PC-9 (cell line): Measurements from ENCODE around the gene DBF4B. TPM values are rescaled to one million over a fixed set of nuclear protein-coding genes. Genes with fewer than 3 reads are reported as not detected.
A peak's percentile ranks its signal among the peaks of the same experiment; 100 is the strongest.
"Not testable (repeated sequence)": the region's sequence is repeated elsewhere in the genome, so short reads cannot be mapped to it uniquely, and the experiment has no call there.

Source experiments
- BruUV-seq: library from RNA; stranded (reverse); fragments of 400-500 nt; replicated peaks from 2 replicates; lab custom pipeline; 2021; lab: Mats Ljungman, UMichigan
- CTCF ChIA-PET: fragments of 300-600 bp; sonication (Branson Sonifier 250); formaldehyde crosslinking; loops from one replicate; lab custom pipeline; 2022; ENCODE audit warnings: antibody characterized with exemption; lab: Charles Lee
- POLR2A ChIA-PET: fragments of 300-600 bp; sonication (Branson Sonifier 250); formaldehyde crosslinking; loops from one replicate; lab custom pipeline; 2022; ENCODE audit warnings: antibody characterized with exemption; ENCODE audit not compliant: unreplicated experiment; lab: Charles Lee
- DNase-seq, 2 experiments: peaks; one replicate each; pipeline versions ENCODE4 v3.0.0 to v3.0.0-alpha.2; 2015 to 2022; ENCODE audit warnings: mixed read lengths in 1 of 2
- H2AFZ ChIP-seq: fragments of 200-600 bp; sonication (generic); 2 replicates; pipeline ENCODE4 v1.8.1; 2017; ENCODE audit warnings: antibody characterized with exemption
- H3F3A ChIP-seq: fragments of 200-600 bp; sonication (generic); 2 replicates; pipeline ENCODE4 v1.8.1; 2017; ENCODE audit warnings: antibody characterized with exemption, mild to moderate bottlenecking, low read depth; ENCODE audit not compliant: insufficient read depth
- H3K27ac ChIP-seq: fragments of 200-600 bp; sonication (generic); 2 replicates; pipeline ENCODE4 v1.6.1; 2016; ENCODE audit warnings: mixed run types
- H3K27me3 ChIP-seq: fragments of 200-600 bp; sonication (generic); 2 replicates; pipeline ENCODE4 v1.6.1; 2016; ENCODE audit warnings: low read depth, mixed run types; ENCODE audit not compliant: insufficient read depth
- H3K36me3 ChIP-seq: fragments of 200-600 bp; sonication (generic); 2 replicates; pipeline ENCODE4 v1.6.1; 2016; ENCODE audit warnings: low read depth, mixed run types
- H3K4me1 ChIP-seq: fragments of 200-600 bp; sonication (generic); replicated peaks from 2 replicates; pipeline ENCODE4 v1.6.1; 2016; ENCODE audit warnings: mixed run types; ENCODE audit not compliant: insufficient read depth
- H3K4me2 ChIP-seq: fragments of 200-600 bp; sonication (generic); 2 replicates; pipeline ENCODE4 v1.6.1; 2017; ENCODE audit warnings: mixed run types
- H3K4me3 ChIP-seq: fragments of 200-600 bp; sonication (generic); 2 replicates; pipeline ENCODE4 v1.6.1; 2016; ENCODE audit warnings: mixed run types
- H3K79me2 ChIP-seq: fragments of 200-600 bp; sonication (generic); 2 replicates; pipeline ENCODE4 v1.6.1; 2017; ENCODE audit warnings: low read depth, mixed run types
- H3K9me2 ChIP-seq: fragments of 200-600 bp; sonication (generic); 2 replicates; pipeline ENCODE4 v1.8.1; 2017; ENCODE audit warnings: mild to moderate bottlenecking; ENCODE audit not compliant: insufficient read depth
- H3K9me3 ChIP-seq: fragments of 200-600 bp; sonication (generic); 2 replicates; pipeline ENCODE4 v1.8.1; 2016; ENCODE audit warnings: low read depth; ENCODE audit not compliant: insufficient read depth
- H4K20me1 ChIP-seq: fragments of 200-600 bp; sonication (generic); 2 replicates; pipeline ENCODE4 v1.8.1; 2017; ENCODE audit not compliant: insufficient read depth
- CTCF ChIP-seq: fragments of 200-600 bp; sonication (generic); conservative IDR thresholded peaks from 2 replicates; pipeline ENCODE4 v1.6.1; 2017; ENCODE audit warnings: mixed run types, antibody characterized with exemption, mild to moderate bottlenecking, moderate library complexity
- EZH2 ChIP-seq: fragments of 200-600 bp; sonication (generic); IDR thresholded peaks from 2 replicates; pipeline ENCODE4 v1.8.0; 2017; ENCODE audit warnings: antibody characterized with exemption, low read depth
- intact Hi-C: fragments of 100-400 bp; cut with micrococcal nuclease; formaldehyde crosslinking; loops from one replicate; pipeline ENCODE4 v1.10.0; 2022; ENCODE audit not compliant: unreplicated experiment
- total RNA-seq: library from RNA; stranded (reverse); gene quantifications from 2 replicates; pipeline ENCODE4 v1.2.3, GENCODE V29; 2021

Gene DBF4B
- total RNA-seq, 1 experiment from 2014 or later = 33.3 TPM

GRCh38 chr17:44689477-44690217, 18.8 kb upstream of the DBF4B start, which contains the start of gene CCDC43:
CCDC43 (minus strand) TSS chr17:44689776; CDS start chr17:44689753, 23 bp downstream.
- Histone ChIP-seq H3K4me3 (peak within 1 kb of the TSS; percentile 100), H3K4me1 (peaks cover 14% of the 10 kb centered on the region), H3K9me2 (no peaks in the 10 kb centered on the region), H3K79me2 (peaks cover 39% of the 10 kb centered on the region), H3K27ac (peak within 1 kb of the TSS; percentile 55), H2AFZ (peak within 1 kb of the TSS; percentile 99), H3K4me2 (peak within 1 kb of the TSS; percentile 85), H3K27me3 (no peaks in the 10 kb centered on the region), H3K9me3 (no peaks in the 10 kb centered on the region), H3F3A (peaks cover 17% of the 10 kb centered on the region; the same call in 1 of the 2 replicates), H3K36me3 (0 out of 2 replicates have a peak, but pooled peaks cover 4% of the 10 kb centered on the region), H4K20me1 (no peaks in the 10 kb centered on the region)
- no peak for TF ChIP-seq EZH2
- TF ChIP-seq CTCF = no peak
- ChIA-PET POLR2A (no interaction called here), CTCF (interaction anchor here (0.6 kb wide), 1 partner anchor 11 kb away, joined by 3 read pairs; no protein-coding TSS in a partner anchor)
- peak; percentile 81 to 90 for DNase-seq
- intact Hi-C loops = no loop called here
- BruUV-seq = TSS peak; percentile 82

GRCh38 chr17:44690746-44691306, 17.6 kb upstream of the DBF4B start:
- H3K9me2 ChIP-seq, H2AFZ ChIP-seq, H3K27ac ChIP-seq, intact Hi-C loops, H3K36me3 ChIP-seq, H3K9me3 ChIP-seq, BruUV-seq, H4K20me1 ChIP-seq, H3K27me3 ChIP-seq: not testable (repeated sequence)
- H3K4me3 ChIP-seq = peak overlapping the region; percentile 100; the same call in 1 of the 2 replicates
- peaks cover 39% of the 10 kb centered on the region for H3K79me2 ChIP-seq
- peaks cover 14% of the 10 kb centered on the region for H3K4me1 ChIP-seq
- ChIA-PET POLR2A (interaction anchor here (0.6 kb wide), 1 partner anchor 663 kb away, joined by 20 read pairs; no protein-coding TSS in a partner anchor), CTCF (interaction anchor here (0.7 kb wide), 1 partner anchor 71 kb away, joined by 9 read pairs; no protein-coding TSS in a partner anchor)
- H3K4me2 ChIP-seq = peak overlapping the region; percentile 85
- DNase-seq = peak in 1 of 2 experiments; percentile 58
- peaks cover 17% of the 10 kb centered on the region; the same call in 1 of the 2 replicates for H3F3A ChIP-seq

GRCh38 chr17:44693609-44694008, 14.9 kb upstream of the DBF4B start:
- ChIA-PET POLR2A (no interaction called here), CTCF (no interaction called here)
- H3K36me3 ChIP-seq = no peaks in the 10 kb centered on the region
- DNase-seq = no peak
- peaks cover 15% of the 10 kb centered on the region for H3K79me2 ChIP-seq
- no peak overlapping the region for H3K4me2 ChIP-seq
- intact Hi-C loops = no loop called here
- no TSS peak for BruUV-seq
- no peak overlapping the region for H3K27ac ChIP-seq
- H3K9me3 ChIP-seq = no peaks in the 10 kb centered on the region
- H3K27me3 ChIP-seq = no peaks in the 10 kb centered on the region
- peaks cover 17% of the 10 kb centered on the region; the same call in 1 of the 2 replicates for H3F3A ChIP-seq
- H4K20me1 ChIP-seq = no peaks in the 10 kb centered on the region
- H2AFZ ChIP-seq = no peak overlapping the region
- H3K4me1 ChIP-seq = peaks cover 9% of the 10 kb centered on the region
- no peaks in the 10 kb centered on the region for H3K9me2 ChIP-seq
- TF ChIP-seq CTCF (no peak), EZH2 (no peak)
- H3K4me3 ChIP-seq = no peak overlapping the region

GRCh38 chr17:44700288-44700687, 8.2 kb upstream of the DBF4B start:
- H3K9me3 ChIP-seq, H3K36me3 ChIP-seq, DNase-seq, BruUV-seq, H2AFZ ChIP-seq, intact Hi-C loops, H3K4me2 ChIP-seq, H3K4me1 ChIP-seq, H4K20me1 ChIP-seq, H3K9me2 ChIP-seq, CTCF ChIA-PET, H3K4me3 ChIP-seq, POLR2A ChIA-PET, H3F3A ChIP-seq, H3K27me3 ChIP-seq, H3K27ac ChIP-seq, H3K79me2 ChIP-seq: not testable (repeated sequence)
